HepG2 (cell line): ENCODE data around the gene U2AF2. TPM values are rescaled to one million over a fixed set of nuclear protein-coding genes. Genes with fewer than 3 reads are reported as not detected.

Source experiments
- ATAC-seq: fragments of 200-7000 bp; cut with Tn5 transposase; 3 replicates; pipeline ENCODE4 v1.9.1; 2020; ENCODE audit warnings: mild to moderate bottlenecking, moderate library complexity
- BruUV-seq: library from RNA; stranded (reverse); fragments of 400-500 nt; replicated peaks from 2 replicates; lab custom pipeline; 2021; lab: Mats Ljungman, UMichigan
- CTCF ChIA-PET: fragments of 300-600 bp; formaldehyde crosslinking; extraction: SDS; loops from one replicate; lab custom pipeline; 2021; ENCODE audit warnings: low total read pairs, inconsistent platforms, low intra/inter-chr PET ratio; lab: Yijun Ruan, JAX
- POLR2A ChIA-PET: fragments of 350-600 bp; sonication (Branson Sonifier 250); formaldehyde crosslinking; loops from one replicate; lab custom pipeline; 2020; ENCODE audit warnings: antibody characterized with exemption, inconsistent platforms; lab: Yijun Ruan, JAX
- DNase-seq: peaks from one replicate; pipeline ENCODE4 v3.0.0-alpha.2; 2015; ENCODE audit warnings: low spot score
- FAIRE-seq: peaks from 3 replicates; lab custom pipeline; 2011; peaks lifted over from hg19 to GRCh38; lab: Jason Lieb, UNC
- H2AFZ ChIP-seq: one replicate; pipeline ENCODE4 v1.6.1; 2011; ENCODE audit warnings: low read length, inconsistent platforms
- H3K27ac ChIP-seq: fragments of 300-600 bp; 3 replicates; pipeline ENCODE4 v1.8.0; 2011; ENCODE audit warnings: mixed run types, mild to moderate bottlenecking, mixed read lengths, low read length, inconsistent platforms; ENCODE audit not compliant: insufficient read depth; ENCODE audit errors: extremely low read length
- H3K27me3 ChIP-seq, 2 experiments: fragments of 200-600 bp in 1 of 2; 2 replicates in 1 of 2; 3 replicates in 1 of 2; pipeline versions ENCODE4 v1.6.0 to v1.8.0; 2011; ENCODE audit warnings: low read length in 2 of 2, mild to moderate bottlenecking in 2 of 2, moderate library complexity in 2 of 2, inconsistent platforms in 1 of 2; ENCODE audit not compliant: insufficient read depth in 2 of 2, control insufficient read depth in 1 of 2
- H3K36me3 ChIP-seq, 2 experiments: fragments of 200-600 bp in 1 of 2; replicated peaks in 1 of 2; 2 replicates in 1 of 2; 3 replicates in 1 of 2; pipeline versions ENCODE4 v1.5.1 to v1.8.0; 2011; ENCODE audit warnings: low read length in 2 of 2, inconsistent platforms in 1 of 2; ENCODE audit not compliant: insufficient read depth in 2 of 2, control insufficient read depth in 1 of 2
- H3K4me1 ChIP-seq: 2 replicates; pipeline ENCODE4 v1.5.1; 2012; ENCODE audit warnings: low read length, inconsistent platforms; ENCODE audit not compliant: insufficient read depth
- H3K4me2 ChIP-seq: 2 replicates; pipeline ENCODE4 v1.6.0; 2011; ENCODE audit warnings: low read depth, low read length, inconsistent platforms
- H3K4me3 ChIP-seq, 3 experiments: fragments of 200-600 bp in 1 of 3; sonication (generic), shearing (Covaris generic) in 1 of 3; replicated peaks in 1 of 3; 2 replicates each; pipeline ENCODE4 v1.5.1; 2011 to 2016; ENCODE audit warnings: low read length in 3 of 3, inconsistent platforms in 2 of 3, low read depth in 2 of 3, mild to moderate bottlenecking in 2 of 3, control low read depth in 1 of 3, mixed read lengths in 1 of 3; ENCODE audit not compliant: insufficient read depth in 1 of 3
- H3K79me2 ChIP-seq: one replicate; pipeline ENCODE4 v1.6.1; 2011; ENCODE audit warnings: low read length, inconsistent platforms; ENCODE audit not compliant: insufficient read depth
- H3K9ac ChIP-seq: 2 replicates; pipeline ENCODE4 v1.6.0; 2011; ENCODE audit warnings: mild to moderate bottlenecking, low read depth, low read length, inconsistent platforms; ENCODE audit not compliant: insufficient read depth
- H3K9me3 ChIP-seq: 2 replicates; pipeline ENCODE4 v1.5.1; 2012; ENCODE audit warnings: mild to moderate bottlenecking, low read length
- H4K20me1 ChIP-seq: 2 replicates; pipeline ENCODE4 v1.6.0; 2011; ENCODE audit warnings: inconsistent platforms, mild to moderate bottlenecking, low read length, moderate library complexity; ENCODE audit not compliant: insufficient read depth
- ASH2L ChIP-seq: fragments of 300-600, 200-600 bp; sonication (generic); IDR thresholded peaks from 2 replicates; pipeline ENCODE4 v1.7.0; 2017; ENCODE audit warnings: low read depth, mild to moderate bottlenecking, moderate library complexity, mixed read lengths, low read length; ENCODE audit not compliant: insufficient read length
- FOXJ3 ChIP-seq: sonication (generic); formaldehyde crosslinking; IDR thresholded peaks from 2 replicates; pipeline ENCODE4 v1.4.0; 2020; ENCODE audit warnings: missing genetic modification reagents, mild to moderate bottlenecking, borderline replicate concordance
- KAT8 ChIP-seq: IDR thresholded peaks from 2 replicates; pipeline ENCODE4 v1.6.1; 2016; ENCODE audit warnings: missing genetic modification reagents, missing compliant biosample characterization
- NFYB ChIP-seq: sonication (generic); formaldehyde crosslinking; IDR thresholded peaks from 2 replicates; pipeline ENCODE4 v1.4.0; 2020; ENCODE audit warnings: missing genetic modification reagents
- POLR2AphosphoS5 ChIP-seq: IDR thresholded peaks from 2 replicates; pipeline ENCODE4 v1.6.1; 2012; ENCODE audit warnings: low read depth, low read length
- SIN3B ChIP-seq: fragments of 150-350 bp; IDR thresholded peaks from 2 replicates; pipeline ENCODE4 v1.6.1; 2014; ENCODE audit warnings: low read length
- ZNF124 ChIP-seq: sonication (generic); formaldehyde crosslinking; IDR thresholded peaks from 2 replicates; pipeline ENCODE4 v1.4.0; 2020; ENCODE audit warnings: missing genetic modification reagents
- ZNF260 ChIP-seq: sonication (generic); formaldehyde crosslinking; IDR thresholded peaks from 2 replicates; pipeline ENCODE4 v1.4.0; 2020; ENCODE audit warnings: missing genetic modification reagents, low read depth, mild to moderate bottlenecking, borderline replicate concordance
- ZNF264 ChIP-seq: sonication (generic); formaldehyde crosslinking; IDR thresholded peaks from 2 replicates; pipeline ENCODE4 v1.4.0; 2020; ENCODE audit warnings: missing genetic modification reagents
- ZNF547 ChIP-seq: sonication (generic); formaldehyde crosslinking; IDR thresholded peaks from 2 replicates; pipeline ENCODE4 v1.5.1; 2020; ENCODE audit warnings: mild to moderate bottlenecking, missing genetic modification reagents
- ZNF572 ChIP-seq: sonication (generic); formaldehyde crosslinking; IDR thresholded peaks from 2 replicates; pipeline ENCODE4 v1.5.1; 2020; ENCODE audit warnings: mild to moderate bottlenecking, missing genetic modification reagents
- ZNF577 ChIP-seq: sonication (generic); formaldehyde crosslinking; IDR thresholded peaks from 2 replicates; pipeline ENCODE4 v1.4.0; 2020; ENCODE audit warnings: mild to moderate bottlenecking, low read depth, missing genetic modification reagents, borderline replicate concordance
- WGBS: methylation state at CpG from one replicate; pipeline ENCODE4 v1.1.6; 2017; ENCODE audit warnings: low lambda C conversion rate; 5-methylcytosine and 5-hydroxymethylcytosine counted together
- in situ Hi-C: cut with HindIII; loops from 2 replicates; pipeline ENCODE4 v1.10.0; 2017; ENCODE audit warnings: low pct_unique_long_range_greater_than_20kb; ENCODE audit not compliant: extremely low pct_ligation_motif_present
- intact Hi-C: fragments of 100-400 bp; cut with micrococcal nuclease; formaldehyde crosslinking; loops from one replicate; pipeline ENCODE4 v1.10.0; 2022; ENCODE audit not compliant: unreplicated experiment
- polyA plus RNA-seq, 8 experiments: library from polyadenylated mRNA; depleted of rRNA in 3 of 8; stranded (reverse) in 7 of 8; unstranded in 1 of 8; fragments of >200 nt; fragmentation: Illumina TruSeq in 4 of 8; extraction: Trizol in 4 of 8; gene quantifications; 2 replicates each; pipeline versions ENCODE4 v1.2.1 to v1.2.3, GENCODE V29; 2011 to 2016; ENCODE audit warnings: low read depth in 4 of 8, missing spikeins in 1 of 8, mixed read lengths in 1 of 8; ENCODE audit not compliant: insufficient read depth in 1 of 8
- total RNA-seq, 5 experiments: library from RNA; depleted of rRNA; stranded (reverse); fragments of >200 nt; fragmentation: Illumina TruSeq; extraction: Trizol; gene quantifications; 2 replicates each; pipeline ENCODE4 v1.2.3, GENCODE V29; 2016; ENCODE audit warnings: low read depth in 1 of 5
- TF ChIP-seq, protein P1 (sequence below): fragments of 450-650 bp; IDR thresholded peaks from 2 replicates; pipeline ENCODE4 v1.6.1; 2017; ENCODE audit warnings: mild to moderate bottlenecking
- TF ChIP-seq, protein P2 (sequence below): sonication (generic); formaldehyde crosslinking; IDR thresholded peaks from 2 replicates; pipeline ENCODE4 v1.5.0; 2020; ENCODE audit warnings: mild to moderate bottlenecking, missing genetic modification reagents
- TF ChIP-seq, protein P3 (sequence below): conservative IDR thresholded peaks from 2 replicates; pipeline ENCODE4 v1.6.1; 2018; ENCODE audit warnings: missing genetic modification reagents
- TF ChIP-seq, protein P4 (sequence below): sonication (generic); formaldehyde crosslinking; IDR thresholded peaks from 2 replicates; pipeline ENCODE4 v1.5.0; 2020; ENCODE audit warnings: missing genetic modification reagents, mild to moderate bottlenecking, borderline replicate concordance

U2AF2 gene
- total and polyA plus RNA-seq, 2 of the 13 experiments (the other 11 are each of a cell fraction or from before 2014, with no cell fraction given), result 84.3 to 124 TPM

DNA sequence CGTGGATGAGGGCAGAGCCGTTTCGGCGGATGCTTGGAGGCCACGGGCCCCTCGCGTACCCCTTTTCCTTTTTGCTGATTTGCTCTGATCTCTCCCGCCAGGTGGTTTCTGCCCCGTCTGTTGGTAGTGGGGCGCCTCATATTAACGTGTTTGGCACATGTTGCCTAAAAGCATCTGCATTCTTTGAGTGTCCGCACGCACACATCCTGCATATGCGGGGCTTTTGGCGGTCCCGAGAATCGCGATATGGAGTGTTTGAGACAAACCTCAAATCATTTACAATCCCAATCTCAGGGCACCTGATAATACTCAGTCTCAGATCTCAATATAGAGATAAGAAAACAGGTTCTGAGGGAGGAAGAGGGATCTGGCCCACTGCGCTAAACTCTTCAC is 809 bp downstream of the U2AF2 start:
- DNase-seq, result no peak
- Histone ChIP-seq H3K27ac (peak overlapping the region; percentile 99), H3K4me2 (peak overlapping the region; percentile 89), H3K4me3 (peak overlapping the region; percentile 78 to 97 (median 85)), H3K36me3 (peaks cover 7 to 17% of the 10 kb centered on the region in 2 experiments), H3K9me3 (no peaks in the 10 kb centered on the region), H3K4me1 (peaks cover 24% of the 10 kb centered on the region), H2AFZ (no peak overlapping the region), H3K9ac (peak overlapping the region; percentile 100), H3K79me2 (peaks cover 49% of the 10 kb centered on the region), H3K27me3 (no peaks in the 10 kb centered on the region; a peak in 1 of 5 replicates), H4K20me1 (peaks cover 44% of the 10 kb centered on the region)
- ATAC-seq, result no peak
- BruUV-seq, result TSS peak; percentile 58
- intact Hi-C loops (no loop called here), in situ Hi-C loops (no loop called here)
- no peak for FAIRE-seq
- ChIA-PET POLR2A (interaction anchor here (2.1 kb wide), 1 partner anchor 8 kb away, joined by 5 read pairs; the partner anchor contains the start of gene CCDC106), CTCF (no interaction called here)
- WGBS, result under 1% methylated on average over 19 of the region's 19 CpGs
- TF ChIP-seq SIN3B (peak; percentile 5; the same call in 1 of the 2 replicates), ZNF264 (no peak), FOXJ3 (CRISPR knock-in tag) (peak; percentile 29; the same call in 1 of the 2 replicates), ZNF124 (CRISPR knock-in tag) (no peak), ZNF577 (CRISPR knock-in tag) (no peak), ZNF547 (CRISPR knock-in tag) (peak; percentile 10; the same call in 1 of the 2 replicates), ZNF572 (CRISPR knock-in tag) (no peak), ZNF260 (no peak), KAT8 (CRISPR knock-in tag) (peak; percentile 25; the same call in 1 of the 2 replicates), NFYB (CRISPR knock-in tag) (no peak), POLR2AphosphoS5 (0 out of 2 replicates have a peak, but pooled peaks have one; percentile 1), ASH2L (peak; percentile 58)
- TF ChIP-seq, protein P1, sequence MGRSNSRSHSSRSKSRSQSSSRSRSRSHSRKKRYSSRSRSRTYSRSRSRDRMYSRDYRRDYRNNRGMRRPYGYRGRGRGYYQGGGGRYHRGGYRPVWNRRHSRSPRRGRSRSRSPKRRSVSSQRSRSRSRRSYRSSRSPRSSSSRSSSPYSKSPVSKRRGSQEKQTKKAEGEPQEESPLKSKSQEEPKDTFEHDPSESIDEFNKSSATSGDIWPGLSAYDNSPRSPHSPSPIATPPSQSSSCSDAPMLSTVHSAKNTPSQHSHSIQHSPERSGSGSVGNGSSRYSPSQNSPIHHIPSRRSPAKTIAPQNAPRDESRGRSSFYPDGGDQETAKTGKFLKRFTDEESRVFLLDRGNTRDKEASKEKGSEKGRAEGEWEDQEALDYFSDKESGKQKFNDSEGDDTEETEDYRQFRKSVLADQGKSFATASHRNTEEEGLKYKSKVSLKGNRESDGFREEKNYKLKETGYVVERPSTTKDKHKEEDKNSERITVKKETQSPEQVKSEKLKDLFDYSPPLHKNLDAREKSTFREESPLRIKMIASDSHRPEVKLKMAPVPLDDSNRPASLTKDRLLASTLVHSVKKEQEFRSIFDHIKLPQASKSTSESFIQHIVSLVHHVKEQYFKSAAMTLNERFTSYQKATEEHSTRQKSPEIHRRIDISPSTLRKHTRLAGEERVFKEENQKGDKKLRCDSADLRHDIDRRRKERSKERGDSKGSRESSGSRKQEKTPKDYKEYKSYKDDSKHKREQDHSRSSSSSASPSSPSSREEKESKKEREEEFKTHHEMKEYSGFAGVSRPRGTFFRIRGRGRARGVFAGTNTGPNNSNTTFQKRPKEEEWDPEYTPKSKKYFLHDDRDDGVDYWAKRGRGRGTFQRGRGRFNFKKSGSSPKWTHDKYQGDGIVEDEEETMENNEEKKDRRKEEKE, result no peak
- TF ChIP-seq, protein P2, sequence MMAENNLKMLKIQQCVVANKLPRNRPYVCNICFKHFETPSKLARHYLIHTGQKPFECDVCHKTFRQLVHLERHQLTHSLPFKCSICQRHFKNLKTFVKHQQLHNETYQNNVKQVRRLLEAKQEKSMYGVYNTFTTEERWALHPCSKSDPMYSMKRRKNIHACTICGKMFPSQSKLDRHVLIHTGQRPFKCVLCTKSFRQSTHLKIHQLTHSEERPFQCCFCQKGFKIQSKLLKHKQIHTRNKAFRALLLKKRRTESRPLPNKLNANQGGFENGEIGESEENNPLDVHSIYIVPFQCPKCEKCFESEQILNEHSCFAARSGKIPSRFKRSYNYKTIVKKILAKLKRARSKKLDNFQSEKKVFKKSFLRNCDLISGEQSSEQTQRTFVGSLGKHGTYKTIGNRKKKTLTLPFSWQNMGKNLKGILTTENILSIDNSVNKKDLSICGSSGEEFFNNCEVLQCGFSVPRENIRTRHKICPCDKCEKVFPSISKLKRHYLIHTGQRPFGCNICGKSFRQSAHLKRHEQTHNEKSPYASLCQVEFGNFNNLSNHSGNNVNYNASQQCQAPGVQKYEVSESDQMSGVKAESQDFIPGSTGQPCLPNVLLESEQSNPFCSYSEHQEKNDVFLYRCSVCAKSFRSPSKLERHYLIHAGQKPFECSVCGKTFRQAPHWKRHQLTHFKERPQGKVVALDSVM (CRISPR knock-in tag), result peak; percentile 4; the same call in 1 of the 2 replicates
- TF ChIP-seq, protein P3, sequence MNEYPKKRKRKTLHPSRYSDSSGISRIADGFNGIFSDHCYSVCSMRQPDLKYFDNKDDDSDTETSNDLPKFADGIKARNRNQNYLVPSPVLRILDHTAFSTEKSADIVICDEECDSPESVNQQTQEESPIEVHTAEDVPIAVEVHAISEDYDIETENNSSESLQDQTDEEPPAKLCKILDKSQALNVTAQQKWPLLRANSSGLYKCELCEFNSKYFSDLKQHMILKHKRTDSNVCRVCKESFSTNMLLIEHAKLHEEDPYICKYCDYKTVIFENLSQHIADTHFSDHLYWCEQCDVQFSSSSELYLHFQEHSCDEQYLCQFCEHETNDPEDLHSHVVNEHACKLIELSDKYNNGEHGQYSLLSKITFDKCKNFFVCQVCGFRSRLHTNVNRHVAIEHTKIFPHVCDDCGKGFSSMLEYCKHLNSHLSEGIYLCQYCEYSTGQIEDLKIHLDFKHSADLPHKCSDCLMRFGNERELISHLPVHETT, result no peak
- TF ChIP-seq, protein P4, sequence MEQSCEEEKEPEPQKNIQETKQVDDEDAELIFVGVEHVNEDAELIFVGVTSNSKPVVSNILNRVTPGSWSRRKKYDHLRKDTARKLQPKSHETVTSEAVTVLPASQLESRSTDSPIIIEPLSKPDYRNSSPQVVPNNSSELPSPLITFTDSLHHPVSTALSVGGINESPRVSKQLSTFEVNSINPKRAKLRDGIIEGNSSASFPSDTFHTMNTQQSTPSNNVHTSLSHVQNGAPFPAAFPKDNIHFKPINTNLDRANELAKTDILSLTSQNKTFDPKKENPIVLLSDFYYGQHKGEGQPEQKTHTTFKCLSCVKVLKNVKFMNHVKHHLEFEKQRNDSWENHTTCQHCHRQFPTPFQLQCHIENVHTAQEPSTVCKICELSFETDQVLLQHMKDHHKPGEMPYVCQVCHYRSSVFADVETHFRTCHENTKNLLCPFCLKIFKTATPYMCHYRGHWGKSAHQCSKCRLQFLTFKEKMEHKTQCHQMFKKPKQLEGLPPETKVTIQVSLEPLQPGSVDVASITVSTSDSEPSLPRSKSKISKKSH (CRISPR knock-in tag), result no peak
